Measurements from ENCODE around the gene SLC10A7.

The SLC10A7 gene

DNA sequence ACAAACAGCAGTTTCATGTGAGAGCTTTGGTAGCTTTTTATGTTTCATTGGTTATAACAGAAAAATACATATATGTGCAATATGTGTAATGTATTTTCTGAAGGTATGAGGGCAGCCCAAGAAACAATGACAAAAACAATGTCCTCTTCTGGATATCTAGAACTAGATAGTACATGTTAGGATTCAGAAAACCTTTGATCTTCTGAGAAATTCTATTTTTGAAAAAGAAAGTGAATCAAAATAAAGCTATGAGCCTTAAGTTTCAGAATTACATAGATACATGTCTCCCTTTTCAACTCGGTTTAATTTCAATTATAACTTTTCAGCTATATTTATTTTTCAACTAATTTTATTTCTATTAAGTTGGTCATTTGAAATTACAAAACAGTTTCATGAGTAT lies 175.5 kb downstream of the SLC10A7 start:
- DNase-seq = no peak

DNA sequence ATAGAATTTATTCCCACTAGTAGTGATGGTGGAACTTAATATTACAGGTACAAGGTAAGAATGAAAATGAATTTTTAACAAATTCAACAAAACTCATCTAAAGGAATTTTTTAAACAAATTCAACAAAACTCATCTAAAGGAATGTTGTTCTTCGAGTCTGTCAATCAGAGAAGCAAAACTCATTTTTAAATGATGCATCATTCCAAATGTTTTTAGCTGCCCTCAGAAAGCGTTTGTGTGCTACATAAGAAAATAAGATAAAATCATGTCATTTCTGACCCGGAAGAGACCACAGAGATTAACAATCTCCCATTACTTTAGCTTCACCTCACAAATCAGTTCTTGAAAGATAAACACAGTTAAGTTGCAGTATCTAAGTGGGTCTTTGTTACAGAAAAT lies 178.0 kb downstream of the SLC10A7 start:
- DNase-seq = no peak

DNA sequence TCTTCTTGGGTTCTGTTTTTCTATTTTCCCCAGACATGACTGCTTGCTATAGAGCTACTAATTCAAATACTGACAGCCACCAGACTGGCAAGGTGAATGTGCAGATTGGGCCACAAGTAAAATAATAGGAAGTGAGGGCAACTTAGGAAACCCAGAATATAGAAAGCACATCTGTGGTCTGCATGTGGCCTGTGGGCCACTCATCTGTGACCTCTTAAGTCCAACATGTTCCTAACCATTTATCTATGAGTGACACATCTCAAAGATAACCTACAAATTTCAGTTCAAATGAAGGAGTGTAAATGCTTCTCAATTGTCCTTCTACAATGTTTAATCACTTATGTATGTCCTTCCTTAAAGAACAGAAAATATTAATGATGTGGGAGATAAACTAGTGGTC lies 178.5 kb downstream of the SLC10A7 start:
- DNase-seq = no peak

DNA sequence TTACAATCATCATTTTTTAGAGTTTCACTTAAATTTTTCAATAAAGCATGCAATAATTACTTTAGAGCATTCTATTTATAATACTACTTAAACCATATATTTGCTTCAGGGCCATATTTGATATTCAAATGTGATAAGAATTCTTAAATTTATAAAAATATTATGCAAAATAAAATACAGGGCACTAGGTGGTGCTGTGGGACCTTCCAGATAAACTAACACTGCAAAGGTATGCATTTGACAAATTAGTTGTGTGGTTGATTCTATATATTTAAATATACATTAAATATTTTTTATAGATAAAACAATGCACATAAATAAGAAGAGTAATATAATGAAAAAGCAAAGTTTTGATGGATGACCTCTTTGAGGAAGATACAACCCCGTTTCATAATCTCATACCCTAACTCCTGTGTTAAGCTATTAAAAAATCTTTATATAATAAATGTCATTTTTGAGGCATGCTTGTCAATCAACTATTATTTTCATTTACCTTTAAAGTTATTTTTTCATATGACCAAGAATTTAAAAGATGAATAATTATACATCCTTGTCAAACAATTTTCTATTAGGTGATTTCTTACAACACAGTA lies 179.0 kb downstream of the SLC10A7 start:
- DNase-seq = no peak

DNA sequence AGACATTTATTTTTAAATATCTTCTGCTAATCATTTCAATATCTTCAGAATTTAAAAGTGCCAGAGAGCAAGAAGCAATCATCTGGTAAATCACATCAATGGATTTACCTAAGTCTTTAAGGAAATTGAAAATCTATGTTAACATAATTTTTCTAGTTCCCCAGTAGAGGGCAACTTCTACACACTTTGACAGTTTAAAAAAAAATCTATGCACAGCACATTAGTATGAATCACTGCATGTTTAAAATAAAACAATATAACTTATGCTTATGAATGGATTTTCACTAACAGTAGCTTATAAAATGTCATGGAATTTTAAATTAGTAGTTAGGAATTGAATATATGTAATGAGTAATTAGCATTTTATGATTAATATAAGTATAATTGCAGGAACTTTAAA lies 180.9 kb downstream of the SLC10A7 start:
- no peak for DNase-seq

DNA sequence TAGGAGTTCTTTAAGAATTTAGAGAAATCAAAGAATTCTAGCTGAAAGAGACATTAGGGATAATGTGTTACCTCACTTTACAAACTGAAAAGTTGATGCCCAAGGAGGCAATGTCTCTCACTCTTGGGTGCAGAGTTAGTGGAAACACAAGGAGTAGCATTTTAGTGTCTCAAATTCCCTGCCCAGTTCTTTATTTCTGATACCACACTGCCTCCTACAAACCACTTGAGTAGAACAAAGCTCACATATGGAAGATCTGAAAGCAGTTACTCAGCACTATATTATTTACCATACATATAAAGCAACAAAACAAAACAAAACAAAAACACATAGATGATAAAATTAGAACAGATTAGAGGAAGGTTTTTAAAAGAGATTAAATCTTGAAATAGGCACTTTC lies 183.2 kb downstream of the SLC10A7 start:
- DNase-seq = no peak

DNA sequence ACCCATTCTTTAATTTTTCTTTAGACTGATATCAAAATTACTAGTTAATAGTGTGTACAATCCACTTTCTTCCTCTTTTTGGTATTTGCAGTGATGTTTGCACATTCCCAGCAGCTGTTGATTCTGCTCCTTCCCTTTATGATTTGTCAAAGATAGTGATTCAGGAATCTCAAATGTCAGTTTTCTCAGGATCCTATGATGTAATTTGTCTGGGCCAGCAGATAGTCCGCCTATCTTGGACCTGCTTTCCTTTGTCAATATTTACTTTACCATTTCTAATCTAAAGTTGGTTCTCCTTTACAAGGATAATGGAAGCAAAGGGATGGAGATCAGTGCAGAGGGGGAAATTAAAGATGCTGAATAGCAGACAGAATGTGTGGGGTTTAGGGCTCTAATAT lies 185.3 kb downstream of the SLC10A7 start:
- no peak for DNase-seq

DNA sequence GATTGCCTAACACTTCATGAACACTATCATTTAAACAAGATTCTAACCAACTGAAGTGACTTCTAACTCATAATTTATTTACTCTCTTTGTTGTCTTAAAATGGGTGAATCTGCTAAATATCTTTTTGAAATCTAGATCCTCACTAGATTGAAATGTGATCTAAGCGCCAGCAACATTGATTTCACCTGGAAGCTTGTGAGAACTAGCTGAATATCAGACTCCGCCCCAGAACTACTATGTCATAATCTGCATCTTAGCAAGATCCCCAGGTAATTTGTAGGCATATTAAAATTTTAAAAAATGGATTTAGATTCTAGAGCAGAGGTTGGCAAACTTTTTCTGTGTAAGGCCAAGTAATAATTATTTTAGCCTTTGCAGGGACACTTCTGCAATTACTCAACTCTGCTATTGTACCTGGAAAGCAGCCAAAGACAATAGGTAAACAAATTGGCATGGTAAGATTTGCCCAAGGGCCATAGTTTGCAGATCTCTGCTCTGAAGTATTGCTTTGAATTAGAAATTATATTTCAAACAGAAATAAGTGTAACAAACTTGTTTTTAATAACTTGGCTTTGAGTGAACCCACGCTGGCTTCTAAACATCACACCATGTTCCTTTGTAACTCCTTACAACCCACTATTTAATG lies 185.9 kb downstream of the SLC10A7 start:
- DNase-seq = no peak

DNA sequence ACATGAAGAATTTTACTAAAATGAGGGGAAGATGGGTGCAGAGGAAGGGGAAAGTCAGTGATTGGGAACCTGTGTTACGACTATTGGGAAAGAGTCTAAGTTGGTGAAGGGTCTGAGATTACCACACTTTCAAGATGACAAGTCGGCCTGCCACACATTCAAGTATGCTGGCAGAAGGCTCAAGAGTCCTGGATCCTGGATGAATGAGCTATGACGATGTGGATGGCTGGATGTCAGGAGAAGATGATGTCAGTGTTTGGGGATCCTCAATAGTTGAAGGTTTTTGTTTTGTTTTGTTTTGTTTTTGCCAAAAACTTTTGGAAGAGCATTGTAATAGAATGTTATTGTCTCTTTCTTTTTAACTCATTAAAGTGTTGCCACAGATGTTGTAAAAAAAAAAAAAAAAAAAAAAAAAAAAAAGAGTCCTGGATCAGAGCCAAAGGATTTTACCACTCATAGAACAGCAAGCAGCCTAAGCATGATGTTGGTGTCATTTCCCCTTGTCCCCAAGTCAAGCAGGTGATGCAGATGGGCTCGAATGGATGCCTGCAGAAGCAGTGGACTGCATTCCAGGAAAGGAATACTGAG lies 186.8 kb downstream of the SLC10A7 start:
- no peak for DNase-seq

DNA sequence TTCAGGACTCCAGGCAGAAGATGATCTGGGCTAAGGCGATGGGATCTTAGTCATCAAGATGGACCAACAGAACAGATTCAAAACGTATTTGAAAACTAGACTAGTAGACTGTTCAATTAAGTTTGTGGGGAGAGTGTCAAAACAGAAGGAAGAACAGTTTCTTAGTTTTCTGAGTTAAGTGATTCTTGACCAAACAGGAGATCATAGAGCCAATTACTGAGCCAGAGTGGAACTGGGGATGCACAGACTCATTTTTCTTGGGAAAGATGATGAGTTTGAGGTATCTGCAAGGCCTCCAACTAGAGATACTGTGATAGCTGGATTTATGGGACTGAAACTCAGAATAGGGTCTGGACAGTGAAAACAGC lies 187.9 kb downstream of the SLC10A7 start:
- DNase-seq = no peak

DNA sequence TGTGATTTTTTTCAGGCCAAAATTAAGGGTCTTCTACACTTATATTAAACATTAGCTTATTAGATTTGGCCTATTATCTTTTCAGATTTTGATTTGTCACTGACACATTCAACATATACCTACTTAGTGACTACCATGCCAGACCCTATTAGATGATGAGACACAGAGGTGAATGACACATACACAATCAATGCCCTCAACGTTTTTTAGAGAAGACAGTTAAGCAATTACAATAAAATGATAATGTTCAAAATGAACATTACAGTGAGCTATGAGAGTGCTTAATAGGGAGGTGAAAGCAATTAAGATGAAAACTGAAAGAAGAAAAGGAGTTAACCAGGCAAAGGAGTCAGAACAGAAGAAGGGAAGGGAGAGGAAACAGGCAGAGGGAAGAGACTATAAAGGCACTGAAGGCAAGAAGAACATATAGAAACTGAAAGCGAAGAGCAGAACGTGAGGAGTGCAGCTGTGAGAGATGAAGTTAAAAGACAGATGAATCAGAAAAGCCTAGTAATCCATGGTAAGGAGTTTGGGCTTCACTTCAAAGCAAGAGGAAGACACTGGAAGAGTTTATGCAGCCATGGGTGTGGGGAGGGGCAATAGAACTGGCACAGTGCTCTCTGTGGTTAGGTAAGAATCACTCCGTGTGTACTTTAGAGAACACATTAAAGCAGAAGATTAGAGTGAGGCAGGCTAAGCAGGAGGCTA lies 188.4 kb downstream of the SLC10A7 start:
- no peak for DNase-seq

DNA sequence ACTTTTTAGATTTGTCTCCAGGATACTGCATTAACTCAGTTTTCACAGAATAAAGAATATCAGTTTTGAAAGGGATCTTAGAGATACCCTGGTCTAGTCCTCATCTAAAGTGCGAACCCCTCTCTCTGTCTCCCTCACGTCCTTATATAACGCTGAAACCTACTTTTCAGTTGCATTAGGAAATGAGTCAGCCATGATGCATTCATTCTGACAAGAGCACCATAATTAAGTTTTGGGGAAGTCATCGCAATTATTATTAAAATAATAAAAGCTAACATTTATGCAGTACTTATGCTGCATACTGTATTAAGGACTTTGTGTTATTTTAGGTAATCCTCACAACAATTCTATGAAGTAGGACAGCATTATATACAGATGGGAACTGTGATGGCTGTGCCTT lies 191.3 kb downstream of the SLC10A7 start:
- no peak for DNase-seq

DNA sequence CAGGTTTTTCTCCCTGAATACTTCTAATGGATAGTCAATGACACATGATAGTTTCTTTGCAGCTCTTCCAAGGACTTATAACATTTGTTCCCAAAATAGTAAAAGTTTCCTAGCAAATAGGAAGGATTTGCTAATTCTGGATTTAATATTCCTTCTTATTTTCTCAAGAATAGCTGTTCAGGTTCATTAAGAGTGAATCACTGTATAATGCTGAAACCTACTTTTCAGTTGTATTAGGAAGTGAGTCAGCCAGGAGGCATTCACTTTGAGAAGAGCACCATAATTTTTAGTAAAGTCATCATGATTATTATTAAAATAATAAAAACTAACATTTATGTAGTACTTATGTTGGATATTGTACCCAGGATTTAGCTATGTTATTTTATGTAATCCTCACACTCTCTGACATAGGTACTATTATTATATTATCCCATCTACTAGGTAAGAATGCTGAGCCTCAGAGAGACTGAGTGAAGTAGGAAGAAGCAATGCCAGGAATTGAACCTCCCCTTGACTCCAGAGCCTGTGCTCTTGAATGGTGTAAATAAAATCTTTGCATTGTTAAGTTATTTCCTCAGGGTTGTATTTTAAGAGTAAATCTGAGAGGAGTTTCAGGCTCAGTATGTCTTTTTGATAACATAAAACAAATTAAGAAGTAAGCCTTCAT lies 192.6 kb downstream of the SLC10A7 start:
- no peak for DNase-seq

DNA sequence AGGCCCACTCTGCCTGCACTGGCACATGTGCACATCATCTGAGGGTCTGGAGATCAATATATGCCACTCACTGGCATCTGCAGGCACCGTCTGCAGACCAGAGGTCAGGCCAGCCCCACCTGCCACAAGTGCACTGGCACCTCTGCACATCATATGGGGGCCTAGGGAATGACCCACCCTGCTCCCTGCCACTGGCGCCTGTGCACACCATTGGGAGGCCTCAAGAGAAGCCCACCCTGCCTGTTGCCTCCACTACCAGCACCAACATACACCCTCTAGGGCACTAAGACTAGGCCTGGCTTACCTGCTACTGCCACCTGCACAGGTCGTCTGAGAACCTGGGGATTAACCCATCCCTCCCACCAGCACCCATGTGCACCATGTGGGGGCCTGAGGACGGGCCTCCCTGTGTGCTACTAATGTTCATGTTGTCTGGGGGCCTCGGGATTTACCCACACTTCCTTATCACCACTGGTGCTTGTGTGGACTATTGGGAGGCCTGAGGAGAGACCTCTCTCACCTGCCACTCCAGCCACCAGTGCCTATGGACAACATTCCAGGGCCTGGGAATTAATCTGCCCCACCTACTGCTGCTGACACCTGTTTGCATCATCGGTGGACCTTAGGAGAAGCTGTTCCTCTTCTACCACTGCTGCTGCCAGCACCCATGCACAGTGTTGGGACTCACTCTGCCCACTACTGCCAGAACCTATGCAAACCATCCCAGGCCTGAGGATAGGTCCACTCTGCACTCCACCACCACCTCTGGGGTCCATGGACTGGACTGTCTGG lies 193.7 kb downstream of the SLC10A7 start:
- DNase-seq = no peak

DNA sequence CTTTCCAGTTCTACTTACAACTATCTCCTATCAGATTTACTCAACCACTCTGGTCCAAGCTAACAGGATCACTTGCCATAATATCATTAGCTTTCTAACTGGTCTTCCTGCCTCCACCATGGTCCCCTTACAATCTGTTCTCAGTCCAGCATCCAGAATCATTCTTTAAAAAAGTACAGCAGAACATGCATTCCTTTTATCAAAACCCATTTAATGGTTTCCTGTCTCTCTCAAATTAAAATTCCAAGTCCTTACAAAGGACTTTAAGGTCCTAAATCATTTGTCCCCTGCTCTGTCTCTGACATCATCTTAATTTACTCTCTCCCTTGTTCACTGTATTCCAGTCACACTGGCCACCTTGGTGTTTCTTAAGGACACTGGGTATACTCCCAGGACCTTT lies 202.8 kb downstream of the SLC10A7 start:
- DNase-seq = no peak

DNA sequence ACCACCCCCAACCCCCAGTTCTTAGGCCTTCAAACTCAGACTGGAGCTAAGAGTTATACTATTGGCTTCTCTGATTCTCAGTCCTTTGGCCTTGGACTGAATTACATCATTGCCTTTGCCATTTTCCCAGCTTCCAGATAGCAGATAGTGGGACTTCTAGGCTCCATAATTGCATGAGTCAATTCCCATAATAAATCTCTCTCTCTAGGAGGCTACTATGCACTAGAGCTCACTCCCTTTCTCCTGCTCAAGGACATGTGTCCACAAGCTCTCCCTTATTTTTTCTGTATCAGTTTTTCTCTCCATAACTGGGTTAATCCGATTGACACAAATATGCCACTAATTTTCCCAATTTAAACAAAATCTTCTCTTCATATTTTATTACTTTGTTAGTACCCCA lies 204.0 kb downstream of the SLC10A7 start:
- DNase-seq = no peak

DNA sequence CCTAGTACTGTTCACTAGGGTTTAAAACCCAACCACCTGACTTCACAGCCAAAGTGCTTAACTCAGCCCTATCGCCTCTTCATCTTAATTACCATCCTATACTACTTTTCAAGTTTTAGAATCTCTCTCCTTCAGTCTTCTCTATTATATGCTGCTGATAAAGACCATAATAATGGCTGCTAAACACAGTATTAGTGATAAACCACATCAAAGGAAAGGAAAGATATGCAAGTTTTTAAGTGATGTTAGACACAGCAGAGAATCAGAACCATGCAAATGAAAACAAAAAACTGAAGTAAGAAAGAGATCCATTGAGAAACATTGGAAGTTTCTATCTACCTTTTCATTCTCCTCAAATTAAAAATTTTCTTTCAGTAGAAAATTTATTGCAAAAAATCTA lies 206.6 kb downstream of the SLC10A7 start:
- DNase-seq = no peak

DNA sequence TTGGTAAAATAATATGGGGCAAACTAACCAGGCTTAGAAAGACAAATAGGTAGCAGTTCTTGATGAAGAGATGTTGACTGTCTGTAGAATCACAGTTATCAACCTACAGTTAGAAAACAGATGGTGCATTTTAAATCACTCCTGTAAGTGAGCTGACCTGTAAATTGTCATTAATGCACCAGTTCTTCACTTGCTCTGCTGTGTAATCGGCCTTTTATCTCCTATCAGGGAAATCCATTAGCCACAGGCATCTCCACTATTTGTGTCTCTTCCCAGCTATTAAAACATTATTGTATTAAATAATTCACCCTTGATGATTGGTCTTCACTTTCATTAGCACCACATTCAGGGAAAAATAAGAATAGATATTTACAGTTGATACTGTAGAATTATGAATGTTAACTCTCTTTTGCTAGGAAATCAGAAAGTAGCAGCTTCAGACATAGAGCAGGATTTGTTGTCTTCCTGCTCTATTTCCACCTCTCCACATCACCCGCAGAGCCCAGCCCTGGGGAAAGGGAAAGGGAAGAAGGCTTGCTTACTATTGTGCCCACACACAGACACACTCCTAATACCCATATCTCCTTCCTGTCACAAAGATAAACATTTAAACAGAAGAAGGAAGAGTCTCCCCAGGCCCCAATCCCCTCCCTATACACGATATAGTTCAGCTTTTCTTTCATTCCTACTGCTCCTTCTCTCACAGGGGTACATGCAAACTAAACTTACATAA lies 210.3 kb downstream of the SLC10A7 start:
- no peak for DNase-seq

DNA sequence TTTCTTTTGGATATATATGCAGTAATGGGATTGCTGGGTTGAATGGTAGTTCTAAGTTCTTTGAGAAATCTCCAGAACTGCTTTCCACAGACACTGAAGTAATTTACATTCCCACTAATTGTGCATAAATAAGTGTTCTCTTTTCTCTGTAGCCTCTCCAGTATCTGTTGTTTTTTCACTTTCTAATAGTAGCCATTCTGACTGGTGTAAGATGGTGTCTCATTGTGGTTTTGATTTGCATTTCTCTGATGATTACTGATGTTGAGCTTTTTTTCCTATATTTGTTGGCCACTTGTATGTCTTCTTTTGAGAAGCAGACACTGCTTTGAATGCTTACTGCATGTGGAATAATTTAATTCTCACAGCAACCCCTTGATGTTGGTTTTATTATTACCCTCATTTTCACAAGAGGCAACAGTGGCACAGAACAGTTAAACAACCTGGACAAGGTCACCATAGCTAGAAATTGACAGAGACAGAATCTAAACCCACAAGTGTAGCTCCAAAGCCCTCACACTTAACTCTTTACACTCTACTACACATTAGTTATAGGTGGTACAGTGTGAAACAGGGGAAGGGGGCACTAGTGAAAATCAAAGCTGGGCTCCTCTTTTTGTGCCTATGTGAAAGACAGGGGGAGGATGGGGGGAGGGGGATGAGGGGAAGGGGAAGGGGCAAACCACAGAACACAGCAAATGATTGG lies 211.3 kb downstream of the SLC10A7 start:
- no peak for DNase-seq

DNA sequence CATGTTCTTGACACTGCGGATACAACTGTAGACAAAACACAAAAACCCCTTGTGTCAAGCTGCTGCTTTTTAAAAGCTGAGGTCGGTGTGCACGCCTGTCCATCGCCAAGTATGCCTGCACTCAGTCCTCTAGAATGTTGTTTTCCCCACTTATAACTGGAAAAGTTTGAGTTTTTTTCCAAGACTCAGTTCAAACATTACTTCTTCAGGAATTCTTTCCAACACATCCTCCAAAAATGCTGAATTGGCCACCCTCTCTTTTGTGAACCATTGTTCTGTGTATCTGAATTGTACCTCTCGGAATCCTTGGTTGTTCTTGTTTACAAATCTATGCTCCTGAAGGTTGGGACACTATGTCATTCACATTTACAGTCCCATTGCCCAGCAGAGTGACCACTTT lies 212.8 kb downstream of the SLC10A7 start:
- no peak for DNase-seq

DNA sequence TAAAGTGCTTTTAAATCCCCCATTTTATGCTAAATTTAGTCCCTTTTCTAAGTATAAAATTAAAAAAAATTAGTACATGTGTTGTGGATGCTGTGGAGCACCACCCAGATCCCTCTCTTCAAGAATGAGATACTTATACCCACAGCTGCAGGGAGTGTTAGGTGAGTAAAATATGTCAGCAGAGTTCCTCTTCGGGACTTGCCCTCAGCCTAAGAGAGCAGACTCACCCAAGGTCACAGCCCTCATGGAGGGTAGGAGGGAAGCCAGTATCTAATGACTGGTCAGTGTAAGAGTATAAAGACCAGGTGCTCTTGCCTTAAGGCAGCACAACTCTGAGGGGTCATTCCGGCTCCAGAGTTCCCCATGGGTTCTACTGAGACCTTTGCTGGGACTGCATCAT lies 218.9 kb downstream of the SLC10A7 start:
- DNase-seq = no peak
